Thyroid gland (tissue), 4 donors: ENCODE measurements around the gene CFL1. TPM values are rescaled to one million over a fixed set of nuclear protein-coding genes. Genes with fewer than 3 reads are reported as not detected.

Source experiments
- DNase-seq, 2 donors: peaks; one replicate each; pipeline ENCODE4 v3.0.0-alpha.2; 2019
- H3K27ac ChIP-seq, 3 donors: fragments of 200-600 bp; sonication (generic); 1 replicate in 2 of 3; 2 replicates in 1 of 3; pipeline ENCODE4 v1.5.1; 2016 to 2019; ENCODE audit warnings: mild to moderate bottlenecking in 1 of 3, moderate library complexity in 1 of 3
- H3K27me3 ChIP-seq: fragments of 200-600 bp; sonication (generic); one replicate; pipeline ENCODE4 v1.5.1; 2019
- H3K36me3 ChIP-seq, 2 donors: fragments of 200-600 bp; sonication (generic); one replicate each; pipeline ENCODE4 v1.5.1; 2016 to 2019
- H3K4me1 ChIP-seq, 2 donors: fragments of 200-600 bp; sonication (generic); one replicate each; pipeline ENCODE4 v1.5.1; 2017 to 2019
- H3K4me3 ChIP-seq, 3 donors: fragments of 200-600 bp; sonication (generic); replicated peaks in 1 of 3; 1 replicate in 2 of 3; 2 replicates in 1 of 3; pipeline ENCODE4 v1.5.1; 2016; ENCODE audit warnings: mild to moderate bottlenecking in 1 of 3
- H3K9me3 ChIP-seq: fragments of 200-600 bp; sonication (generic); one replicate; pipeline ENCODE4 v1.5.1; 2017
- POLR2A ChIP-seq, 2 donors: fragments of 450-650 bp; IDR thresholded peaks; one replicate each; pipeline ENCODE4 v1.6.1; 2017; ENCODE audit warnings: antibody characterized with exemption in 2 of 2, mild to moderate bottlenecking in 2 of 2, moderate library complexity in 1 of 2
- WGBS, 2 donors: methylation state at CpG; one replicate each; pipeline ENCODE4 v1.1.5; 2017; 5-methylcytosine and 5-hydroxymethylcytosine counted together
- intact Hi-C: fragments of 100-400 bp; cut with DNase I; formaldehyde crosslinking; loops from one replicate; pipeline ENCODE4 v1.15.1; 2023
- total RNA-seq, 4 donors: library from RNA; depleted of rRNA; stranded (reverse); fragments of >200 nt; gene quantifications; one replicate each; pipeline ENCODE4 v1.2.3, GENCODE V29; 2016
- TF ChIP-seq, protein P1 (sequence below), 6 experiments: fragments of 200-600 bp in 3 of 6; fragments of 450-650 bp in 3 of 6; sonication (generic) in 3 of 6; IDR thresholded peaks; one replicate each; pipeline ENCODE4 v1.5.1; 2016 to 2019; ENCODE audit warnings: antibody characterized with exemption in 6 of 6, mild to moderate bottlenecking in 2 of 6, inconsistent platforms in 1 of 6, moderate library complexity in 1 of 6

CFL1 gene
- total RNA-seq, 4 donors from 2014 or later: 330 to 581 (median 494) TPM

DNA sequence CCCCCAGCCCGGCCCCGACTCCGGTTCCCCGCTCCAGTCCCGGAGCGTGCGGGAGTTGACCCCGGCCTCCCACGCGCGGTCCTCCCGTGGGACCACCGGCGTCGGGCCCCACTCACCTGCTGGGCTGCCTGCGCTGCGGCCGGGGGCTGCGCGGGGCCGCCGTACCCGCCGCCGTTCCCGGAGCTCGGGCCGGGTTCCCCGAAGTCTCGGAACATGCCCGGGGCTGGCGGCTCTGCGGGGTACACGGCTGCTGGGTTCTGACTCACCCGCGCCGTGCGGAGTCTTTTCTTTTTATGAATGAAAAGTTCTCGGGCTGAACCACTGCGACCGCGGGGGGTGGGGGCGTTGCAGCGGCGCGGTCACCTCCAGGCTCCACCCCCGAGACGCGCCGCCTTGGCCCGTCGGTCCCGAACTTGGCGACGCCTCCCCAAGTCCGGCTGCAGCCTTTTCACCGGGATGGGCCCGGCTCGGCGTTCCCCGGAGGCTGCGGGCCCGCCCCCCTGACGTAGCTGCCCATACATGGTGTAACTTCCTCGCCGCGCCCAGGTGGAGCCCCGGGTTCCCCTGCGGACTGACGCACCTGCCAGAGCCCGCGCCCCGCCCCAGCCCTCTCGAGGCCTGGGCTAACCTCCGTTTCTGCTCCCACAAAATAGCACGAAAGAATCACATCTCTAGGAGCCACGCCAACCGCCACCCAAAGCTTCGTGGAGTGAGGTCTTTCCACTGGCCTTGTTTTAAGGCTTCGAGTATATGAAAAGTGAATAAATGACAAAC is 42.3 kb upstream of the CFL1 start, which contains the start of gene FOSL1:
Gene FOSL1, minus strand, starts transcription at position 264 of the 774 bp plus-strand sequence. Its CDS starts 49 bp downstream, at position 215.
- Histone ChIP-seq H3K4me3 (peak within 1 kb of the TSS in 2 of 3 donors; percentile 37 to 46), H3K27me3 (peaks cover 9% of the 10 kb centered on the region), H3K27ac (peak within 1 kb of the TSS in 2 of 3 donors; percentile 30 to 42), H3K9me3 (no peaks in the 10 kb centered on the region), H3K36me3 (no peaks in the 10 kb centered on the region), H3K4me1 (peaks cover 13 to 15% of the 10 kb centered on the region in 2 donors)
- 2 to 5% methylated on average over 8 to 43 of the region's 80 CpGs for WGBS, 2 donors
- DNase-seq: peak; percentile 93 to 97
- TF ChIP-seq POLR2A (IDR thresholded peaks at IDR 0.05): peak in 1 of 2 donors; percentile 49
- TF ChIP-seq, protein P1, sequence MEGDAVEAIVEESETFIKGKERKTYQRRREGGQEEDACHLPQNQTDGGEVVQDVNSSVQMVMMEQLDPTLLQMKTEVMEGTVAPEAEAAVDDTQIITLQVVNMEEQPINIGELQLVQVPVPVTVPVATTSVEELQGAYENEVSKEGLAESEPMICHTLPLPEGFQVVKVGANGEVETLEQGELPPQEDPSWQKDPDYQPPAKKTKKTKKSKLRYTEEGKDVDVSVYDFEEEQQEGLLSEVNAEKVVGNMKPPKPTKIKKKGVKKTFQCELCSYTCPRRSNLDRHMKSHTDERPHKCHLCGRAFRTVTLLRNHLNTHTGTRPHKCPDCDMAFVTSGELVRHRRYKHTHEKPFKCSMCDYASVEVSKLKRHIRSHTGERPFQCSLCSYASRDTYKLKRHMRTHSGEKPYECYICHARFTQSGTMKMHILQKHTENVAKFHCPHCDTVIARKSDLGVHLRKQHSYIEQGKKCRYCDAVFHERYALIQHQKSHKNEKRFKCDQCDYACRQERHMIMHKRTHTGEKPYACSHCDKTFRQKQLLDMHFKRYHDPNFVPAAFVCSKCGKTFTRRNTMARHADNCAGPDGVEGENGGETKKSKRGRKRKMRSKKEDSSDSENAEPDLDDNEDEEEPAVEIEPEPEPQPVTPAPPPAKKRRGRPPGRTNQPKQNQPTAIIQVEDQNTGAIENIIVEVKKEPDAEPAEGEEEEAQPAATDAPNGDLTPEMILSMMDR (IDR thresholded peaks at IDR 0.05): no peak
- intact Hi-C loops: no loop called here

DNA sequence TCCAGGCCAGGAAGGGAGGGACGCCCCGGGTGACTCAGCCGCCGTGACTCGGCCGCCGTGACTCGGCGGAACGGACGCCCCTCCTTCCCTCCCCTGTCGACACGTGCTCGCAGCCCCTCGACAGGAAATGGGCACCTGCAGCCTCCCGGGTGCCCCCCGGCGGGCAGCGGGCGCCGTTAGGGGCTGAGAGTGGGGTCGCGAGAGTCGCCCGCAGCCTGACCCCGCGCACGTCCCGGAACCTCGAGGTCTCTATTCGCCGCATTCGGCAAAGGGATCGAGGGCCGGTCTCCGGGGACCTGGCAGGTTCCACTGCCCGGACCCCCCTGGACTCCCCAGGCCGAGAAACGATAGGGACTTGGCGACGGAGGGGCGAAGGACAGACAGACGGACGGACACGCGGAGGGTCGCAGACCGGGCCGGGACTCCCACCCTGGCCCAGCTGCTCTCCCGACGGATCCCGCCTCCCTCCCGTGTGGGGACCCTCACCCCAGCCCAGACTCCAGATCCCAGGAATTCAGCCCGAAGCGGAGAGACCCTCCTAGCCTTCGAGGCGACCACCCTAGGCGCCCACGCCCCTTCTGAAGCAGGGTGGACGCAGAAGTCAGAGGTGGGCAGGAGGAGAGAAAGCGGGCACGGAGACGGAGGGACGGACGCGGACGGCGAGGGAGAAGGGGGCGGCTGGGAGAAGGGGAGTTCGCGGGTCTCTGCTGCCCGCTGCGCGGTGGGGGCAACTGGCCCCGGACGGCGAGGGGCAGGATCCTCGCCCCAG is 41.6 kb upstream of the CFL1 start:
- H3K36me3 ChIP-seq: no peaks in the 10 kb centered on the region
- peak overlapping the region in 2 of 3 donors; percentile 30 to 42 for H3K27ac ChIP-seq
- DNase-seq: peak; percentile 40 to 41
- H3K4me3 ChIP-seq: peak overlapping the region in 2 of 3 donors; percentile 37 to 46
- no peak for TF ChIP-seq POLR2A (IDR thresholded peaks at IDR 0.05)
- TF ChIP-seq, protein P1 (IDR thresholded peaks at IDR 0.05): no peak
- H3K9me3 ChIP-seq: no peaks in the 10 kb centered on the region
- peaks cover 9% of the 10 kb centered on the region for H3K27me3 ChIP-seq
- intact Hi-C loops: no loop called here
- H3K4me1 ChIP-seq: peaks cover 13 to 15% of the 10 kb centered on the region in 2 donors
- 1 to 4% methylated on average over 9 to 15 of the region's 78 CpGs for WGBS, 2 donors

DNA sequence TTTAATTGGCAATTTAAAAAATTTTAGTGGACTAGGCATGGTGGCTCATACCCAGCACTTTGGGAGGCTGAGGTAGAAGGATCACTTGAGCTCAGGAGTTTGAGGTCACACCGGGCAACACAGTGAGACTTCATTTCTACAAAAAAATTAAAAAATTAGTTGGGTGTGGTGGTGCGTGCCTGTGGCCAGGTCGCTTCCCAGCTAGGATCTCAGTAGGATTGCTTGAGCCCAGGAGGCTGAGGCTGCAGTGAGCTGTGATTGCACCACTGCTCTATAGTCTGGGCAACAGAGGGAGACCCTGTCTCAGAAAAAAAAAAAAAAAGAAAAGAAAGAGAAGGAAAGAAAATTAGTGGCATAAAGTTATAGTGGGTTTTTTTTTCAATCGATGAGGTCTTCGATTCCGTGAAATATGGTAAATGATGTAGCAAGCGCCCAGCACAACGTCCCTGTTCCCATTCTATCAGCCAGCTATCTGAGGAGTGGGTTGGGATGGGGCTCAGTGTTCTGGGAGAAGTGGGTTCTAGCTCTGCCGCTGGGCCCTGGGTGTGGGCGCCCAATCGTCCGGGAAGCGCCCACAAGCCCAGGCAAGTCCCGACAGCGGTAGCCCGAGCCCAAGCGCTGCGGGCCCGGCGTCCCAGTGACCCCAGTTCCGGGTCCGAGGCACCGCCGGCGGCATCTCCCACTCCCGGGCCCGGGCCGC is 40.8 kb upstream of the CFL1 start:
- H3K36me3 ChIP-seq: no peaks in the 10 kb centered on the region
- H3K4me1 ChIP-seq: peaks cover 14 to 15% of the 10 kb centered on the region in 2 donors
- H3K4me3 ChIP-seq: peak overlapping the region in 1 of 3 donors; percentile 46
- no peaks in the 10 kb centered on the region for H3K9me3 ChIP-seq
- intact Hi-C loops: no loop called here
- DNase-seq: no peak
- TF ChIP-seq, protein P1 (IDR thresholded peaks at IDR 0.05): no peak
- no peak for TF ChIP-seq POLR2A (IDR thresholded peaks at IDR 0.05)
- no peak overlapping the region for H3K27ac ChIP-seq
- WGBS, 2 donors: 29 to 66% methylated on average over 9 to 27 of the region's 28 CpGs
- peaks cover 9% of the 10 kb centered on the region for H3K27me3 ChIP-seq

DNA sequence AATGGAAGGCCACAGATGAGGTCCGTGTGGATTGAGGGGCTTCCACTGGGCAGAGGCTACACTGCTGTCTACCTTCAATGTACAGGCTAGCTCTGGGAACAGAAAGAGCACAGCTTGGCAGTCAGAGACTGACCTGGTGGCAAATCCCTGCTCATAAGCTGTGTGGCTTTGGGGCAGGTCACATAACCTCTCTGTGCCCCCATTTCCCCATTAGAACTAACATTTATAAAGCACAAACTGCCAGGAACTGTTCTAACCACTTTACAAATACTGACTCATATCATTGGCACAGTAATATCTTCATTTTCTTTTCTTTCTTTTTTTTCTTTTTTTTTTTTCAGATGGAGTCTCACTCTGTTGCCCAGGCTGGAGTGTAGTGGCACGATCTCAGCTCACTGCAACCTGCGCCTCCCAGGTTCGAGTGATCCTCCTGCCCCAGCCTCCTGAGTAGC is 39.1 kb upstream of the CFL1 start:
- H3K9me3 ChIP-seq: no peaks in the 10 kb centered on the region
- no peak for TF ChIP-seq POLR2A (IDR thresholded peaks at IDR 0.05)
- TF ChIP-seq, protein P1 (IDR thresholded peaks at IDR 0.05): no peak
- H3K36me3 ChIP-seq: no peaks in the 10 kb centered on the region
- intact Hi-C loops: no loop called here
- DNase-seq: no peak
- H3K4me1 ChIP-seq: peaks cover 15 to 32% of the 10 kb centered on the region in 2 donors
- H3K27ac ChIP-seq: no peak overlapping the region
- 92 to 93% methylated on average over 4 of the region's 4 CpGs for WGBS, 2 donors
- H3K4me3 ChIP-seq: no peak overlapping the region
- H3K27me3 ChIP-seq: peaks cover 9% of the 10 kb centered on the region
